ENCODE data around the gene LHFPL6. TPM values are rescaled to one million over a fixed set of nuclear protein-coding genes. Genes with fewer than 3 reads are reported as not detected.

Gene LHFPL6
- total RNA-seq, 6 experiments from 2014 or later, result 57.5 to 75.3 (median 61.4) TPM

GRCh38 chr13:39612023-39612637, 9.1 kb upstream of the LHFPL6 start:
- DNase-seq, result peak; percentile 53
- TF ChIP-seq, protein P1, sequence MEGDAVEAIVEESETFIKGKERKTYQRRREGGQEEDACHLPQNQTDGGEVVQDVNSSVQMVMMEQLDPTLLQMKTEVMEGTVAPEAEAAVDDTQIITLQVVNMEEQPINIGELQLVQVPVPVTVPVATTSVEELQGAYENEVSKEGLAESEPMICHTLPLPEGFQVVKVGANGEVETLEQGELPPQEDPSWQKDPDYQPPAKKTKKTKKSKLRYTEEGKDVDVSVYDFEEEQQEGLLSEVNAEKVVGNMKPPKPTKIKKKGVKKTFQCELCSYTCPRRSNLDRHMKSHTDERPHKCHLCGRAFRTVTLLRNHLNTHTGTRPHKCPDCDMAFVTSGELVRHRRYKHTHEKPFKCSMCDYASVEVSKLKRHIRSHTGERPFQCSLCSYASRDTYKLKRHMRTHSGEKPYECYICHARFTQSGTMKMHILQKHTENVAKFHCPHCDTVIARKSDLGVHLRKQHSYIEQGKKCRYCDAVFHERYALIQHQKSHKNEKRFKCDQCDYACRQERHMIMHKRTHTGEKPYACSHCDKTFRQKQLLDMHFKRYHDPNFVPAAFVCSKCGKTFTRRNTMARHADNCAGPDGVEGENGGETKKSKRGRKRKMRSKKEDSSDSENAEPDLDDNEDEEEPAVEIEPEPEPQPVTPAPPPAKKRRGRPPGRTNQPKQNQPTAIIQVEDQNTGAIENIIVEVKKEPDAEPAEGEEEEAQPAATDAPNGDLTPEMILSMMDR (IDR thresholded peaks at IDR 0.05), result peak; percentile 99
- H3K27me3 Mint-ChIP-seq (ENCODE audit: insufficient read depth), result peaks cover 7% of the 10 kb centered on the region; the same call in 1 of the 2 replicates
- no peak overlapping the region for H3K27ac Mint-ChIP-seq
- no peaks in the 10 kb centered on the region for H3K36me3 Mint-ChIP-seq (ENCODE audit: low read depth)
- no peak overlapping the region for H3K4me3 Mint-ChIP-seq
- no peaks in the 10 kb centered on the region for H3K4me1 Mint-ChIP-seq (ENCODE audit: low read depth)
- H3K9me3 Mint-ChIP-seq, result no peaks in the 10 kb centered on the region

- Mint-ChIP-seq H3K27me3 (ENCODE audit: insufficient read depth) (peaks cover 5% of the 10 kb centered on the region; the same call in 1 of the 2 replicates), H3K4me3 (no peak overlapping the region), H3K4me1 (ENCODE audit: low read depth) (peaks cover 10% of the 10 kb centered on the region), H3K27ac (no peak overlapping the region), H3K9me3 (no peaks in the 10 kb centered on the region), H3K36me3 (ENCODE audit: low read depth) (no peaks in the 10 kb centered on the region)
- TF ChIP-seq, protein P1 (IDR thresholded peaks at IDR 0.05), result no peak
- no peak for DNase-seq
Observed at GRCh38 chr13:39607876-39608275, 4.9 kb upstream of the LHFPL6 start.

DNA sequence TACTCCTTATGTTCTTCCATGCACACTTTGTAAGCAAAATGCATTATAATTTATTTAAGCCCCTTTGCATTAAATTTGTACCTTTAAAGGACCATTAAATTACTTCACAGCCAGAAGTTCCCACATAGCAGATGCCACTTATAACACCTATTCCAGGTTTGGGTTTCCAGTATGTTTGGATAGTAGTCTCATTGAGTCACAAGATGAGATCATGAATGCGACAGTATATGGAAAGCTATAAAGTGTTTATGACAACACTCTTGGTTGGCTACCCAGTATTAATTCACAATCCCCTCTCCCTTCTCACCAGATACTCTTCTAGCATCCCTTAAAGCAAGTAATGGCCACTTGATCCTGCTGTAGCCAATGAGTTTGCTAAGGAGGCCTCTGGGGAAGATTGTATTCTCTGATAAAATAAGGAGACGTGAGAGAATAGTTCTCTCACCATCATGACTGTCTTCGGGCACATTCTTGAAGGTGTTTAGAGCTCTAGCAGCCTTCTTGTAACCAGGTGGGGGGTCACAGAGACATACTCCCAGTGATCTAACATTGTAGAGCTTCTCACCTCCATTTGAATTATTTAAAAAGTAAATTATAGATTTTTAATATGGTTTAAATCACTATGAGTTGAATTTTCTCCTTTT, 2.8 kb upstream of the LHFPL6 start:
- H3K4me1 Mint-ChIP-seq (ENCODE audit: low read depth), result peaks cover 22% of the 10 kb centered on the region
- DNase-seq, result no peak
- no peaks in the 10 kb centered on the region for H3K9me3 Mint-ChIP-seq
- H3K27me3 Mint-ChIP-seq (ENCODE audit: insufficient read depth), result peaks cover 5% of the 10 kb centered on the region; the same call in 1 of the 2 replicates
- TF ChIP-seq, protein P1 (IDR thresholded peaks at IDR 0.05), result no peak
- no peak overlapping the region for H3K4me3 Mint-ChIP-seq
- peaks cover 4% of the 10 kb centered on the region for H3K36me3 Mint-ChIP-seq (ENCODE audit: low read depth)
- H3K27ac Mint-ChIP-seq, result no peak overlapping the region

DNA sequence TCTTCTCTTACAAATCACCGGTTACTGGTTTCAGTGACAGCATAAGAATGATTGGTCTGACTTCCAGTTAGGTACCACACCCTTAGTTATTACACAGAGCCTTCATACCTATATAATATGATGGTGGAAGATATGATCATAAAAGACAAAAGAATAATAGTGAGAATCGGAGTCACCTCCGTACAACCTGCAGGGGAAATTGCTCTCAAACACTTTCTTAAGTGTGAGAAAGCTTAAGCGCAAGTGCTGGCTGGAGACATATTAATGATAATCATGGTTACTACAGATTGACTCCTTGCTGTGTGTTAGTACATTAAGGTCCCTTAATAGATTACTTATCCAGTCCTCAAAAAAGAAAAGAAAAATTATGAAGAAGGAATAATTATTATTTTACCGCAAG, 1.8 kb upstream of the LHFPL6 start:
- no peak overlapping the region for H3K27ac Mint-ChIP-seq
- H3K4me1 Mint-ChIP-seq (ENCODE audit: low read depth), result peaks cover 32% of the 10 kb centered on the region
- H3K4me3 Mint-ChIP-seq, result no peak overlapping the region
- H3K36me3 Mint-ChIP-seq (ENCODE audit: low read depth), result peaks cover 14% of the 10 kb centered on the region
- H3K27me3 Mint-ChIP-seq (ENCODE audit: insufficient read depth), result peaks cover 5% of the 10 kb centered on the region; the same call in 1 of the 2 replicates
- TF ChIP-seq, protein P1 (IDR thresholded peaks at IDR 0.05), result no peak
- H3K9me3 Mint-ChIP-seq, result no peaks in the 10 kb centered on the region
- DNase-seq, result no peak

DNA sequence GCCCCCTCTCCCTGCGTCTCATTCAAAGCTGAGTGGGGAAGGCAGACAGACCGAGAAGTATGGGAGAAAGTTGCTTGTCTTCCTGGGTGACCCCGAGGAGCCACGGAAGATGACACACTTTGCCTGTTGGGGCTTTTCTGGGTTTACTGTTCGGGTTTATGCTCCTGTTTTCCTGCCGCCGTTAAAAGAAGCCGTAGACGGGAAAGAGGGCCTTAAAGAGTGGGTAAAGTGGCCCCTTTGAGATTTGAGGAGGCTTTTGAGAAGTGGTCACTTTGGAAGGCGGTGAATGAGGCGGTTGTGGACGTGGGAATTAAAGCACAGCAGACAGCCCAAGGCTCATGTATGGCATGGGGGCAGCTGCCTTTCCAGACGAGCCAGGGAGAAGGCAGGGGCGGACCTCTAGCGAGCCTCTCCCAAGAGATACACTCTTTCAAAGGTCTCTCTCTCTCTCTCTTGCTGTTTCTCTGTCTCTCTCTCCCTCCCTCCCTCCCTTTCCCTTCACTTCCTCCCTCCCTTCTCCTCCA, 493 bp upstream of the LHFPL6 start:
- Mint-ChIP-seq H3K9me3 (no peaks in the 10 kb centered on the region), H3K27ac (peak overlapping the region; percentile 93), H3K27me3 (ENCODE audit: insufficient read depth) (peaks cover 5% of the 10 kb centered on the region; the same call in 1 of the 2 replicates), H3K36me3 (ENCODE audit: low read depth) (peaks cover 14% of the 10 kb centered on the region), H3K4me3 (peak overlapping the region; percentile 97), H3K4me1 (ENCODE audit: low read depth) (peaks cover 45% of the 10 kb centered on the region)
- peak; percentile 28 for DNase-seq
- TF ChIP-seq, protein P1 (IDR thresholded peaks at IDR 0.05), result no peak

All from HFFc6 (cell line).